ENCODE measurements around the gene CADPS2.
A peak's percentile ranks its signal among the peaks of the same experiment; 100 is the strongest.

The CADPS2 gene

GRCh38 chr7:122309421-122309820 lies 576.8 kb downstream of the CADPS2 start:
- no peak for TF ChIP-seq CTCF (IDR thresholded peaks at IDR 0.05; ENCODE audit: low read length, missing control alignments)
- no peak overlapping the region for H3K4me3 ChIP-seq (replicated peaks; ENCODE audit: low read depth, low read length)
- DNase-seq (ENCODE audit: low read depth), result no peak

GRCh38 chr7:122307228-122307621 lies 579.0 kb downstream of the CADPS2 start:
- no peak for TF ChIP-seq CTCF (IDR thresholded peaks at IDR 0.05; ENCODE audit: low read length, missing control alignments)
- DNase-seq (ENCODE audit: low read depth), result no peak
- no peak overlapping the region for H3K4me3 ChIP-seq (replicated peaks; ENCODE audit: low read depth, low read length)

GRCh38 chr7:122306320-122307227 lies 579.7 kb downstream of the CADPS2 start:
- no peak for DNase-seq (ENCODE audit: low read depth)
- TF ChIP-seq CTCF (IDR thresholded peaks at IDR 0.05; ENCODE audit: low read length, missing control alignments), result no peak
- no peak overlapping the region for H3K4me3 ChIP-seq (replicated peaks; ENCODE audit: low read depth, low read length)

GRCh38 chr7:122305475-122306319 lies 580.6 kb downstream of the CADPS2 start:
- no peak overlapping the region for H3K4me3 ChIP-seq (replicated peaks; ENCODE audit: low read depth, low read length)

GRCh38 chr7:122304996-122305421 lies 581.3 kb downstream of the CADPS2 start:
- peak; percentile 17 for DNase-seq (ENCODE audit: low read depth)
- no peak for TF ChIP-seq CTCF (IDR thresholded peaks at IDR 0.05; ENCODE audit: low read length, missing control alignments)
- no peak overlapping the region for H3K4me3 ChIP-seq (replicated peaks; ENCODE audit: low read depth, low read length)

More at GRCh38 chr7:122305475-122306319, 580.6 kb downstream of the CADPS2 start:
- peak; percentile 6 for DNase-seq (ENCODE audit: low read depth)
- TF ChIP-seq CTCF (IDR thresholded peaks at IDR 0.05; ENCODE audit: low read length, missing control alignments), result no peak

- H3K4me3 ChIP-seq (replicated peaks; ENCODE audit: low read depth, low read length), result no peak within 1 kb of the TSS
- peak; percentile 8 for DNase-seq (ENCODE audit: low read depth)
- no peak for TF ChIP-seq CTCF (IDR thresholded peaks at IDR 0.05; ENCODE audit: low read length, missing control alignments)
Observed at GRCh38 chr7:122304319-122304975, 581.8 kb downstream of the CADPS2 start, which contains the start of gene FEZF1. Gene FEZF1 (minus strand): TSS chr7:122304750. CDS start chr7:122304437, 313 bp downstream.

Data from fibroblast of pulmonary artery (primary cell).